ENCODE measurements around the gene HELZ.
"Not testable (repeated sequence)": the region's sequence is repeated elsewhere in the genome, so short reads cannot be mapped to it uniquely, and the experiment has no call there.

The HELZ gene

GRCh38 chr17:67139784-67140665 lies 105.0 kb downstream of the HELZ start:
- no peak for DNase-seq (ENCODE audit: low read depth)

GRCh38 chr17:67139289-67139688 lies 105.7 kb downstream of the HELZ start:
- no peak for DNase-seq (ENCODE audit: low read depth)

GRCh38 chr17:67138392-67138791 lies 106.6 kb downstream of the HELZ start:
- no peak for DNase-seq (ENCODE audit: low read depth)

- DNase-seq (ENCODE audit: low read depth), result no peak
These were observed 107.1 kb downstream of the HELZ start for GRCh38 chr17:67137860-67138259.

GRCh38 chr17:67137026-67137370 lies 108.0 kb downstream of the HELZ start:
- no peak for DNase-seq (ENCODE audit: low read depth)

GRCh38 chr17:67136191-67137025 lies 108.6 kb downstream of the HELZ start:
- DNase-seq (ENCODE audit: low read depth), result no peak

GRCh38 chr17:67133161-67133560 lies 111.8 kb downstream of the HELZ start:
- no peak for DNase-seq (ENCODE audit: low read depth)

- no peak for DNase-seq (ENCODE audit: low read depth)
These were observed 112.6 kb downstream of the HELZ start for GRCh38 chr17:67132366-67132765.

- no peak for DNase-seq (ENCODE audit: low read depth)
These were observed 114.2 kb downstream of the HELZ start for GRCh38 chr17:67130768-67131167.

- DNase-seq (ENCODE audit: low read depth), result no peak
These were observed 115.7 kb downstream of the HELZ start for GRCh38 chr17:67129283-67129682.

GRCh38 chr17:67128700-67129099 lies 116.3 kb downstream of the HELZ start:
- no peak for DNase-seq (ENCODE audit: low read depth)

- no peak for DNase-seq (ENCODE audit: low read depth)
These were observed 117.1 kb downstream of the HELZ start for GRCh38 chr17:67127925-67128324.

- DNase-seq (ENCODE audit: low read depth), result no peak
These were observed 118.0 kb downstream of the HELZ start for GRCh38 chr17:67126983-67127382.

GRCh38 chr17:67126543-67126942 lies 118.5 kb downstream of the HELZ start:
- DNase-seq (ENCODE audit: low read depth), result not testable (repeated sequence)

- no peak for DNase-seq (ENCODE audit: low read depth)
These were observed 119.1 kb downstream of the HELZ start for GRCh38 chr17:67125924-67126323.

GRCh38 chr17:67125417-67125816 lies 119.6 kb downstream of the HELZ start:
- no peak for DNase-seq (ENCODE audit: low read depth)

GRCh38 chr17:67124450-67125148 lies 120.4 kb downstream of the HELZ start:
- no peak for DNase-seq (ENCODE audit: low read depth)

- no peak for DNase-seq (ENCODE audit: low read depth)
These were observed 121.3 kb downstream of the HELZ start for GRCh38 chr17:67123699-67124098.

- peak; percentile 66 for DNase-seq (ENCODE audit: low read depth)
These were observed 123.6 kb downstream of the HELZ start for GRCh38 chr17:67121316-67121891.

GRCh38 chr17:67119102-67119501 lies 125.9 kb downstream of the HELZ start:
- DNase-seq (ENCODE audit: low read depth), result no peak

- DNase-seq (ENCODE audit: low read depth), result no peak
These were observed 128.9 kb downstream of the HELZ start for GRCh38 chr17:67116045-67116575.

- DNase-seq (ENCODE audit: low read depth), result no peak
These were observed 129.6 kb downstream of the HELZ start for GRCh38 chr17:67115401-67115800.

Measured in stromal cell of bone marrow (primary cell).